ENCODE results near the gene PSMG2.

Gene PSMG2

DNA sequence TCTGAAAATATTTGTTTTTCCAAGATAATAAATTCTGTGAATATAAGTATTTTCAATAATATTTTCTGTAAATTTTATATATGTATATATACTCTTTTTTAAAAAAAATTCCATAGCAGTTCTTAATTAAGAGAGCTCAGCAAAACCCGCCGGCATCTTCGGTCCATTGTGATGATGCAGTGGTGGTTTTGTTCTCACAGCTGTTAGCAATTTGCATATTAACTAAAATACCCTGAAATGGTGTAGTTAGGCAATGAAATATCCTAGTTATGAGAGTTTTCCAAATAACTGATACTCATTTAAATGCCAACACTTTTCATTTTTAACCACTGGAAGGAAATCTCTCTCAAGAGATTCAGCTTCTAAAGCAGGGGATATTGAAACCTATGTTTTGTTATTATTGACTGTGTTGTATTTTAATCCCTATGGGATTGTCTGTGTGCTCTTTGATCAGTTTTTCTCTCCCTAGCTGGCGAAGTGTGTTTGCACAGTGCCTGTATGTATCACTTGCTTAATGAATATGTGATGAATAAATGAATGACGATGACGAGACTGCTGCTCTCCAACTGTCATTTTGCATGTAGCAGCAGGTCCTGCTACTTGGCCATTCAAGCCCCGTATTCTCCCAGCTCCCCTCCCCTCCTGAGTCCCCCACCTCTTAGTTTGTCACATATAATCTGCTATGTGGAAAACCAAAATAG is 42.4 kb downstream of the PSMG2 start:
- Histone ChIP-seq H3K27ac (no peak overlapping the region), H3K36me3 (no peaks in the 10 kb centered on the region), H3K4me3 (ENCODE audit: low read depth, low read length) (no peak overlapping the region), H3K27me3 (ENCODE audit: insufficient read depth, low read depth, severe bottlenecking) (no peaks in the 10 kb centered on the region), H3K9me3 (ENCODE audit: severe bottlenecking) (no peaks in the 10 kb centered on the region)
- TF ChIP-seq, protein P1, sequence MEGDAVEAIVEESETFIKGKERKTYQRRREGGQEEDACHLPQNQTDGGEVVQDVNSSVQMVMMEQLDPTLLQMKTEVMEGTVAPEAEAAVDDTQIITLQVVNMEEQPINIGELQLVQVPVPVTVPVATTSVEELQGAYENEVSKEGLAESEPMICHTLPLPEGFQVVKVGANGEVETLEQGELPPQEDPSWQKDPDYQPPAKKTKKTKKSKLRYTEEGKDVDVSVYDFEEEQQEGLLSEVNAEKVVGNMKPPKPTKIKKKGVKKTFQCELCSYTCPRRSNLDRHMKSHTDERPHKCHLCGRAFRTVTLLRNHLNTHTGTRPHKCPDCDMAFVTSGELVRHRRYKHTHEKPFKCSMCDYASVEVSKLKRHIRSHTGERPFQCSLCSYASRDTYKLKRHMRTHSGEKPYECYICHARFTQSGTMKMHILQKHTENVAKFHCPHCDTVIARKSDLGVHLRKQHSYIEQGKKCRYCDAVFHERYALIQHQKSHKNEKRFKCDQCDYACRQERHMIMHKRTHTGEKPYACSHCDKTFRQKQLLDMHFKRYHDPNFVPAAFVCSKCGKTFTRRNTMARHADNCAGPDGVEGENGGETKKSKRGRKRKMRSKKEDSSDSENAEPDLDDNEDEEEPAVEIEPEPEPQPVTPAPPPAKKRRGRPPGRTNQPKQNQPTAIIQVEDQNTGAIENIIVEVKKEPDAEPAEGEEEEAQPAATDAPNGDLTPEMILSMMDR (IDR thresholded peaks at IDR 0.05; ENCODE audit: low read depth, low read length), result no peak
- no peak for DNase-seq

GRCh38 chr18:12747530-12748315 is 44.9 kb downstream of the PSMG2 start:
- H3K36me3 ChIP-seq, result no peaks in the 10 kb centered on the region
- H3K27ac ChIP-seq, result no peak overlapping the region
- no peak overlapping the region for H3K4me3 ChIP-seq (ENCODE audit: low read depth, low read length)
- H3K27me3 ChIP-seq (ENCODE audit: insufficient read depth, low read depth, severe bottlenecking), result no peaks in the 10 kb centered on the region
- TF ChIP-seq, protein P1 (IDR thresholded peaks at IDR 0.05; ENCODE audit: low read depth, low read length), result no peak
- H3K9me3 ChIP-seq (ENCODE audit: severe bottlenecking), result no peaks in the 10 kb centered on the region
- DNase-seq, result no peak

DNA sequence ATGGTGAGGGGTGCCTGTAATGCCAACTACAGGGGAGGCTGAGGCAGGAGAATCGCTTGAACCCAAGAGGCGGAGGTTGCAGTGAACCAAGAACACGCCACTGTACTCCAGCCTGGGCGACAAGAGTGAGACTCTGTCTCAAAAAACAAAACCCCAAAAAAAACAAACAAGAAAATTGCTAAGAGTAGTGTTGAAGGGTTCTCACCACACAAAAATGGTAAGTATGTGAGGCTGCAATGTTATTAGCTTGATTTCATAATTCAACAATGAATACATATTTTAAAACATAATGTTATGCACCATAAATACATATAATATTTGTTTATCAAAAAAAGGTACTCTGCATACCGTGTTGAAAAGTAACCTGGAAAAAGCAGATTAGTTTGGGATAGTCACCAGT is 45.8 kb downstream of the PSMG2 start:
- Histone ChIP-seq H3K4me3 (ENCODE audit: low read depth, low read length) (no peak overlapping the region), H3K9me3 (ENCODE audit: severe bottlenecking) (no peaks in the 10 kb centered on the region), H3K36me3 (no peaks in the 10 kb centered on the region), H3K27ac (no peak overlapping the region), H3K27me3 (ENCODE audit: insufficient read depth, low read depth, severe bottlenecking) (no peaks in the 10 kb centered on the region)
- no peak for DNase-seq
- TF ChIP-seq, protein P1 (IDR thresholded peaks at IDR 0.05; ENCODE audit: low read depth, low read length), result no peak

GRCh38 chr18:12749121-12749520 is 46.3 kb downstream of the PSMG2 start:
- Histone ChIP-seq H3K27me3 (ENCODE audit: insufficient read depth, low read depth, severe bottlenecking) (no peaks in the 10 kb centered on the region), H3K4me3 (ENCODE audit: low read depth, low read length) (no peak overlapping the region), H3K27ac (no peak overlapping the region), H3K36me3 (no peaks in the 10 kb centered on the region), H3K9me3 (ENCODE audit: severe bottlenecking) (no peaks in the 10 kb centered on the region)
- TF ChIP-seq, protein P1 (IDR thresholded peaks at IDR 0.05; ENCODE audit: low read depth, low read length), result no peak
- DNase-seq, result no peak

DNA sequence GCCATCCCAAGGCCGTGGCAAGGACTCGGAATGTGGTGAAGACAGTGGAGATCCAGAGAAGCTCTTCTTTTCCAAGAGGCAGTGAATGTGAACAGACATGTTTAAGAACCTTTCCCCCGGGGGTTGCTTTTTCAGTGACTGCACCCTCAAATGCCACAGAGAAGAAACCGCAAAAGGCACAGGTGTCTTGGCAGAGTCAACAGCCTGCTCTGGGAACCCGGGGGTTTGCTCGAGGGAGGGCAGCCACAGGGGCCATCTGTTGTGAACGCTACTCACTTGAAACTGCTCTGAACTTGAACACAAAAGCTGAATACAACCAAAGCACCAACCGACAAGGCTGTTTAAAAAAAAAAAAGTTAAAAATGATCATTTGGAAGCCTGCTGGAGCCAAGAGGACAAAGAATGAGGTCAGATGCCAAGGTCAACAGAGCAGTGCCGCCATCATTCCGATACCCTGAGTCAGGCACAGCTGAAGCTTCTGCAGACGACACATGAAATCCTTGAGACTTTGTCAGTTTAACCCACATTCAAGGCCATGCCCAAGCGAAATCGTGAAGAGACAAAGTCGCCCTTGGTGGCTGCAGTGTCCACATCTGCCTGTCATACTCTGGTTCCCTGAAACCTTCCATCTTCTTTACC is 47.4 kb downstream of the PSMG2 start:
- TF ChIP-seq, protein P1 (IDR thresholded peaks at IDR 0.05; ENCODE audit: low read depth, low read length), result no peak
- DNase-seq, result no peak
- no peak overlapping the region for H3K4me3 ChIP-seq (ENCODE audit: low read depth, low read length)
- H3K27ac ChIP-seq, result no peak overlapping the region
- H3K9me3 ChIP-seq (ENCODE audit: severe bottlenecking), result no peaks in the 10 kb centered on the region
- no peaks in the 10 kb centered on the region for H3K27me3 ChIP-seq (ENCODE audit: insufficient read depth, low read depth, severe bottlenecking)
- no peaks in the 10 kb centered on the region for H3K36me3 ChIP-seq

Data from WERI-Rb-1 (cell line).